GM21381 (cell line): ENCODE results near the gene SPOCD1.

Experiments used
- ATAC-seq: cut with Tn5 transposase; IDR thresholded peaks from one replicate; pipeline ENCODE4 v1.9.1; 2021; ENCODE audit warnings: mild to moderate bottlenecking, moderate library complexity; ENCODE audit not compliant: unreplicated experiment

Gene SPOCD1

DNA sequence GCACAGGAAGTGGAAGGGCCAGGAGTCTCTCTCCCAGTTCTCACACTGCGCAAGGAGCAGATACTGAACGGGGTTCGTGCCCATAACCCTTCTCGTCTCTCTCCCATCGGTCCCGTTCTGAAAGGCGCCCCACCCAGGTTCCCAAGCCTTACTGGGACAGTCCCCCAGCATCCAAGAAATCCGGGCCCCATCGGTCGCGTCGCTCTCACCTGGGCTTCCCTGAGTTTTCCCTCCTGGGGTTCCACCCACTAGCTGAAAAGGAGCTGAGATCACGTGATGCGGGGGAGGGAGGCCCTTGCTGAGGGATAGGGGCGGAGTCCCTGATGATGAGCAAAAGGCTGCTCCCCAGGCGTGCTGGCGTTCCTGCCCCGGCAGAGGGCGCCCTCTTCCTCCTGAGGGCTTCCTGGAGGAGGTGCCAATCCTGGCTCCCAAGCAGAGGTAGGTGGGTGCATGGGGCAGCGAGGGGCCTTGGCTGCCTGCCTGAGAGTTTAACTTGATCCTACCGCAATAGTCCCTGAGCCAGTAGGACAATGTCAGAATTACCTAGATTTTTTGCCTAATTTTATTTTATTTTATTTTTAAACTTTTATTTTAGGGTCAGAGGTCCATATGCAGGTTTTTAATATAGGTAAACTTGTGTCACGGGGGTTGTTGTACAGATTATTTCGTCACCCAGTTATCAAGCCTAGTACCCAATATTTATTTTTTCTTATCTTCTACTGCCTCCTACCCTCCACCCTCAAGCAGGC is at the start of gene SPOCD1:
Gene SPOCD1, minus strand, starts transcription at position 271 of the 749 bp plus-strand sequence. CDS start 689 bp downstream, outside the sequence.
- ATAC-seq: no peak

DNA sequence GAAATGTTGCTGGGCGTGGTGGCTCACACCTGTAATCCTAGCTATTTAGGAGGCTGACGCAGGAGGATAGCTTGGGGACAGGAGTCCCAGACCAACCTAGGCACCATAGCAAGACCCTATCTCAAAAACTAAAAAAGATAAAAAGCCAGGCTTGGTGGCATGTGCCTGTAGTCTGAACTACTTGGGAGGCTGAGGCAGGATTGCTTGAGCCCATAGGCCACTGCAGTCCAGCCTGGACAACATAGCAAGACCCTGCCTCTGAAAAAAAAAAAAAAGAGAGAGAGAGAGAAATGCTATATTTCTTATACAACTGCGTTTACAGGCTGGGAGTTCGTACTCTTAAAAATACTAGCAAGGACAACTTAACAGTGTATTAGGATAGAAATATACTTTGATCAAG is 46.2 kb upstream of the SPOCD1 start:
- ATAC-seq: no peak

DNA sequence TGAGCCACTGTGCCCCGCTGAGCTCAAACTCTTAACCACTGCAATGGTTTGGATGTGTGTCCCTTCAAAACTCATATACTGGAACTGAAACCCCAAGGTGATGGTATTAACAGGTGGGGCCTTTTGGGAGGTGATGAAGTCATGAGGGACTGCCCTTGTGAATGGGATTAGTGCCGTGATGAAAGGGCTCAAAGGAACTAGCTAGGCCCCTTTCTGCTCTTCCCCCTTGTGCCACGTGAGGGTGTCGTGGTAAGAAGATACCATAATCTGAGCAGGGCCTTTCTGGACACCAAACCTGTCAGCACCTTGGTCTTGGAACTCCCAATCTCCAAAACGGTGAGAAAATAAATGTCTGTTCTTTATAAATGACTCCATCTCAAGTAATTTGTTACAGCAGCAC is 45.5 kb upstream of the SPOCD1 start:
- ATAC-seq: no peak

DNA sequence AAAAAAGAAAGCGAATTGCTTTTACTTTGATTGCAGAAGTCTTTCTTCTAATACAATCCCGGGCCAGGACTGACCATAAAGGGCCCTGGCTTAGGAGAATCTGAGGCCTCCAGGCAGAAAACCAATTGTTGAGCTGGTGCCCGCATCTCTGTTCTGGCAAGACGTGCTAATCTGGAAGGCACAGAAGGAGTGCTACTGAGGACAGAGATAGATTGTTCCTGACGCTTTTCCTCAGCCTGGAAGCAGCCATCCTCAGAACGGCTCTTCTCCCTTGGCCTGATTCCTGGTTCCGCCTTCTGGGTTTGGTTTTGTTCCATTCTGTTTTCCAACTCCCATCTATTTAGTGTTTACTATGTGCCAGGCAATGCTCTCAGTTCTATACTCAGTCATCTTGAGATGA is 44.8 kb upstream of the SPOCD1 start:
- ATAC-seq: no peak

DNA sequence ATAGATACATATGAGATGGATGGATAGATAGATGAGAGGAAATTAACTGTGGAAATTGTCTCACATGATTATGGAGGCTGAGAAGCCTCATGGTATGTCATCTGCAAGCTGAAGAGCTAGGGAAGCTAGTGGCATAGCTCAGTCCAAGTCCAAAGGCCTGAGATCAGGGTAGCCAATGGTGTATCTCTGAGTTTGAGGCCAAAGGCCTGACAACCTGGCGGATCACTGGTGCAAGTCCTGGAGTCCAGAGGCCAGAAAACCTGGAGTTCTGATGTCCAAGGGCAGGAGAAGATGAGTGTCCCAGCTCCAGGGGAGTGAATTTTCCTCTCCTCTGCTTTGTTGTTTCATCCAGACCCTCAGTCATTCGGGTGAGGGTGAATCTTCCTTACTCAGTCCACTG is 43.9 kb upstream of the SPOCD1 start:
- ATAC-seq: no peak

DNA sequence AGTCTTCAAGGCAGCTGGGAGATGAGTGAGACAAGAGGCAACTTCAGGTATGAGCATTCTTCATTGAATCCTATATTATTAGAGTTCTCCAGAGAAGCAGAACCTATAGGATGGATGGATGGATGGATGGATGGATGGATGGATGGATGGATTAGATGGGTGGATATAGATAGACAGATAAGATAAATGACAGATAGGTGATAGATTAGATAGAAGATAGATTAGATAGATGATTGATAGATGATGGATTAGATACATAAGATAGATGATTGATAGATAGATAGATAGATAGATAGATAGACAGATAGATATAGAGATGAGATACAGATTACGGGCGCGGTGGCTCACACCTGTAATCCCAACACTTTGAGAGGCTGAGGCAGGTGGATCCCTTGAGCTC is 43.2 kb upstream of the SPOCD1 start:
- no peak for ATAC-seq

DNA sequence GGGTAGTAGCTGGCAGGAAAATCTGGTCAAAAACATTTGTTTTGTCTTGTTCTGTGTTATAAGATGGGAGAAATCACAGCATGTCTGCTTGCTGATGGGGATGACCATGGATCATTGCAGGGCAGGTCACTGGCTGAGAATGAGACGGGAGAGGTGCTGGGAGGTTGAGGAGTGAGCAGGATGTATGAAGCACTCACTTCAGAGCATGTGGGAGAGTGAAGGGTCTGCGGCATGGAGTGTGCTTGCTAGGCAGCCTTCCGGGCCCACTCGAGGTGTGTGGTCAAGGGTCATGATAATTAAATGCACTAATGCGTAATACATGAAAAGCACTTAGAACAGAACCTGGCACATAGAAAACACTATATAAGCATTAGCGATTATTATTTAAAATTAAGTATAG is 42.0 kb upstream of the SPOCD1 start:
- ATAC-seq: no peak

DNA sequence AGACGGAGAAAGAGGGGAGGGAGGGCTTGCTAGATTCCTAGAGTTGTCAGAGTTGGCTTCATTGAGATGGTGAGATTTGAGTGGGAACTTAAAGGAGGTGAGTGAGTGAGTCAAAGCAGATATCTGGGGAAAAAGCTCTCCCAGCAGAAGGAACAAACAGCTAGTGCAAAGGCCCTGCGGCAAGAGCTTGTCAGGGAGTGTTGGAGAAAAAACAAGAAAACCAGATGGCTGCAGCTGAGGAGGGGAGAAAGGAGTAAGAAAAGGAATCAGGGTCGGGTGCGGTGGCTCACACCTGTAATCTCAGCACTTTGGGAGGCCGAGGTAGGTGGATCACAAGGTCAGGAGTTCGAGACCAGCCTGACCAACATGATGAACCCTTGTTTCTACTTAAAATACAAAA is 40.3 kb upstream of the SPOCD1 start:
- no peak for ATAC-seq

DNA sequence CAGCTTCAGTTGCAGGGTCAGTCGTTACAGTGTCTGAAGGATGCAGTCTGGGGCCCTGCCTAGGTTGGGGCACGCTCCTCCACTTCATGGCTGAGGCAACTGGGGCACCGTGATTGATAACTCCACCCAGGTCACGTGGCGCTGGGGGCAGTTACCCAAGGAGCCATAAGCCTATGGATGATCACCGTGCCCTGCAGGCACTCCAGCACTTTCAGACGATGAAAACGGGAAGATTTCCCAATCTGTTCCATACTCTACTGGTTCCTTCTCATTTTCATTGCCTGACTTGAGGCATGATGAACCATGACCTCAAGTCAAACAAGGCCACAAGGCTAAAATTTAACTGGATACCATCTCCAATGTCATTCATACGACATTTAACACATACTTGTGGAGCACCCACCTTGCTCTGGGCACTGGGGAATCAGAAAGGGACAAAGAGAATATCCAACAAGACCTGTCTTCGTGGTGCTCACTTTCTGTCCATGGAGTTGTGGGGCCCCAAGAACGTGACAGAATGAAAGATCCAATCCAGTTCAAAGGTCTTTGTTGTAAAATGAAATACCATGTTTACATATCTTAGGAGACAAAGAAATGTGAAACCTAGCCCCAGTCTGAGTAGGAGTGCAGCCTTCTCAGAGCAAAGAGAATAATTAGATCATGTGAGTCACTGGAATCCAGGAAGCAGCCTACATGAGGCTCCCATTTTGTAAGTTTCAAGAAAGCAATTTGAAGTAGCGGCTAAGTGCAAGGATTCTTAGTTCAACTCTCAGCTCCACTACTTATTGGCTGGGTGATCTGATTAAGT is 39.4 kb upstream of the SPOCD1 start:
- ATAC-seq: no peak

DNA sequence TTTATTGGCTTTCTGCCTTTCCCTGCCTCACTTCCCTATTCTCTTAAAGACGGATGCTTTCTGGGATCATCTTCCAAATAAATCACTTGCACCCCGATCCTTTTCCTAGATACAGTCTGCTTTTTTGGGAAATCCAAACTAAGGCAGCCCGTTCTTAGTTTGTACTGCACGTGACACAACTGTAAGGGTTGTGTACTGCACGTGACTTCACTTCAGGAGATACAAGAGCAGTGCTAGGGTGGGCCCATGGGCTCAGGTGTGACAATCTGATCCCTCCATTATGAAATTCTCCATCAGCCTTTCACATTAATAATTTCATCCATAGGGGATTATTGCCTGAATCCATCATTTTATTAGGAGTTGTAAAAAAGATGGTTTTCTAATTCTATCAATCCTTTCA is 33.8 kb upstream of the SPOCD1 start:
- no peak for ATAC-seq

DNA sequence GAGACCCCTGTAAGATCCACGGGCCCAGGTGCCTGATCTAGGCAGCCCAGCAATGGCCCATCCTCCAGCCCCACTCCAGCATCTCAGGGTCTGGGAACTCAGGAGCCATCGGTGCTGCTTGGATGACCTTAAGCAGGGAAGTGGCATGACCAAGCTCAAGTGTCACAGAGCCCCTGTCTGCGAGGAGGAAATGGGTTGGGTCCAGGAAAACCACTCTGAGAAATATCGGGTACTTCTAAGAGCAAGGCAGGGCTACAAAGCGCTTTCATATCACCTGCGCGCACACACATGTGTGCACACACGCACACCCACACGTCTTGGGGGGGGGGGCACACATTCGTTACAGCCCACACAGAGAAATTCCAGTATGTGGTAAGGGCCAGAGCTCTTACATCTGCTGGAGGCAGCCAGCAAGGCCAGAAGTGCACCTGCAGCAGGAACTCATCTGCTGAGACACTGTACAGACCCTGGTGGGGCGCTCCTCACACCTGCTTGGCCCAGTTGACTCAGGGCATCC is 32.6 kb upstream of the SPOCD1 start:
- no peak for ATAC-seq

DNA sequence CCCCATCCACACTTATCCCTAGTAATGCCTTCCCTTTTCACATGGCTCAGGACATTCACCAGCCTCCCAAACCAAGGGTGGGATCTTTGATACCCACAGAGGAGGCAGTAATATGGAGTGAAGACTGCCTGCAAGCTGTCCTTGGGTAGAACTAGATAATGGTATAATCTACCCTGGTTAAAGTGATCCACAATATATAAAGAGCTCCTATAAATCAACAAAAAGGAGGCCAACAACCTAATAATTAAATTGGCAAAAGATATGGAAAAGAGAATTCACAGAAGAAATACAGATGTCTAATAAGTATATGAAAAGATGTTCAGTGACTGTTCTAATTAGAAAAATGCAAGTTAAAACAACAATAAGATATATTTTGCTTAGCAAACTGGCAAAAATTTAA is 30.7 kb upstream of the SPOCD1 start:
- no peak for ATAC-seq

DNA sequence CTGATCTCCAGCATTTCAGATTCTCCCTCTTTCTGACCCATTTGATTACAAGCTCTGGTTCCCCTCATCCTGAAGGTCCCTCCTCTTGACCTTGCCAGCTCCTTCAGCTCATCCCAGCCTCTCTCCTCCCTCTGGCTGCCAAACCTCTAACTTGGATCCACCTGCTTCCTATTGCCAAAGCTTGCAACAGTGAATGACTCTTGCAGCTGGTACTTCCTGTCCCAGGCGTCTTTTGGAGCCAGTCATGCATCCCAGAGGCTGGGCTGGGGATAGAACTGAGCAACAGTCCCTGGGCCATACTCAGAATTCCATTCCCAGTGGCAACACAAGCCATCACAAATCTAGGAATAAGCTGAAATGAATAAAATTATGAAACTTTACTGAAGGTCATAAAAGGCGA is 27.7 kb upstream of the SPOCD1 start:
- ATAC-seq: no peak

DNA sequence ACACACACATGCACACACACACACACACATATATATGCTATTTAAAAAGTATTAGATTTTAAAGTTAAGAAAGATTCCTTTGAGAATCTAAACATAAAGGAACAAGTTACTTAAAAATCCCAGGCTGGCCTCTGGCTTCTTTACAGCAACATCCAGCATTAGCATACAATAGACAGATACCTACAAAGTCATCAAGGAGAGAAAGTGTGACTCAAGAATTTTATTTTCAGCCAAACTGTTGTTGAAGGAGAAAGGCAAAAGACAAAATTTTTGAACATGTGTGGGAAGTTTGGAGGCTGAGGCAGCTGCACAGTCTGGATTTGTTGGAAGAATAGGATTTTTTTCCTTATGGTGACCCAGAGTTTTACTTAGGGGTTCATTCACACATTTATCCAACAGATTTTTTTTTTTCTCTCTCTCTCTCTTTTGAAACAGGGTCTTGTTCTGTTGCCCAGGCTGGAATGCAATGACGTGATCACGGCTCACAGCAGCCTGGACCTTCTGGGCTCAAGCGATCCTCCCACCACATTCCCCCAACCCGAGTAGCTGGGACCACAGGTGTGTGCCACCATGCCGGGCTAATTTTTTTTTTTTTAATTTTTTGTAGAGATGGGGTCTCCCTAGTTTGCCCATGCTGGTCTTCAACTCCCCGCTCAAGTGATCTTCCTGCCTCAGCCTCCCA is 24.0 kb upstream of the SPOCD1 start:
- no peak for ATAC-seq

DNA sequence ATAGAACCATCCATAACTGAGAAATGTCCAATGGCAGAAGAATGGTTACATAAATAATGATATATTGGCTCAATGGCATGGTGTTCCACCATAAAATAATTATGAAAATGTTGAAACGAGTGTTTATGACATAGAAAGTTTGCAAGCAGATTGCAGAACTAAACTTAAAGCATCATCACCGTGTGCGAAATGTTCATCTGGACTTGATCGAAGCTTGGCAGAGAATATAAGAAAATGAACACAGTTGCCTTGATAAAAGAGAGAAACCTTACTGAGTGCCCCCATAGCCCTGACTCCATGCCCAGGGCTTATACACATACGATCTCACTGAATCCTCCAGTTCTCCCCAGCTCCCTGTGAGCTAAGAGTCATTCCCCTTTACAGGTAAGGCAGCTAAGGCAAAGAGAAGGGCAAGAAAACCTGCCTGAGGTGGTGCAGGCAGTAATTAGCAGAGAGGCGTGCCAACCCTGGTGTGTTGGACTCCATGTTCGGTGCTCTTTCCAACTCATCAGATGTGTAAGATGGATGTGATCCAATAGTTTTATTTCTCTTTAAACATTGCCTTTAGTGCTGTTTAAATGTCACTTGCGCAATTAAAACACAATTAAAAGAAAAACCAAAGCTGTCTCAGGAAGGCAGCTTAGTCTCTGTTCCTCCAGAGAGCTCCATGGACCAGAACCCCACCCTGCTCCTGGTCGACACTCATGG is 21.8 kb upstream of the SPOCD1 start:
- ATAC-seq: no peak

DNA sequence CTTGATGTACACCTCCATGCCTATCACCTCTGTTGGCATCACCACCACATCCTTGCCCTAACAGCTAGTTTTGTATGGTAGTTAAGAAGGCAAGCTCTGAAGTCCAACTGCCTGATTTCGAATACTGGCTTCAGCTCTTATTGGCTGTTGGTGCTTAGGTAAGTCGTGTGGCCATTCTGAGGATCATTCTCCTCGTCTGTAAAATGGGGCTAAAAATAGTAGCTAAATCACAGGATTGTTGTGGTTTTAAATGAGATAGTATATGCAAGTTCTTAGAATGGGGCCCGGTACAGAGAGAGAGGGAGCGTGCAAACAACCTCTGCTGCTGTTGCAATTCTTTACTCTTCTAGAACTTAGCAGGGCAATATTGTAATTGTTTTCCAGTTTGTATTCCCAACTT is 20.8 kb upstream of the SPOCD1 start:
- ATAC-seq: no peak

DNA sequence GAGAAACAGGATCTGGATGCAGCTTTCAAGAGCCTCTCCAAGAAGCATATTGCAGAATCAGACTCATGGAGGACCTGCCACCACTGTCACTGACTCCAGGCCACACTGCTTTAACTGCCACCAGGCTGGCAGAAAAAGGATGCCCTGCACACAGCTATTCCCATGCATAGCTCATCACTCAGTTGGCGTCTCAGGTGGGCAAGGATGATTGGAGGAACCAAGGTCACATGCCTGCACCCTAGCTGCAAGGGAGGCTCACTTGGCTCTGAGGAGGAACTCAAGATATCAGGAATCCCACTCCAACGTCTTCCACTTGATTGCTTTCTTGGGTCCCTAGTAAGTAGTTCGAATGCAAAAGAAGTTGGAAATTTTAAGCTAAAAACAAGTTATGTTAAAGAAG is 19.6 kb upstream of the SPOCD1 start:
- ATAC-seq: no peak

DNA sequence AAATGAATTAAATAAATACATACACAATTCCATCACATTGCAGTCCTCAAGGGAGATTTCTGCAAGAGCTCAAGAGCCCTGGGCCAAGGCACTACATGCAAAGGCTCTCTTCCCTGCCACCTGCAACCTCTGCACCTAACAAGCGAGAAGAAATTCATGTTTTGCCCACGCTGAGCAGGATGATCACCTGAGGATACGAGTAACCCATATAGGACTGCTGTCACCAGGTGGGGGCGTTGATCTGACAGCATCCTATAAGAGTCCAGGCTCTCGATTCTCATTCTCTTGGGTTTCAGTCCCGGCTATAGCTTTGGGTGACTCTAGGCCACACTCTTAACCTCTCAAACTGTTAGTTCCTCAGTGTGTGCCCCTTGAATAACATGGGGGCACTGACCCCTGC is 18.7 kb upstream of the SPOCD1 start:
- ATAC-seq: no peak

DNA sequence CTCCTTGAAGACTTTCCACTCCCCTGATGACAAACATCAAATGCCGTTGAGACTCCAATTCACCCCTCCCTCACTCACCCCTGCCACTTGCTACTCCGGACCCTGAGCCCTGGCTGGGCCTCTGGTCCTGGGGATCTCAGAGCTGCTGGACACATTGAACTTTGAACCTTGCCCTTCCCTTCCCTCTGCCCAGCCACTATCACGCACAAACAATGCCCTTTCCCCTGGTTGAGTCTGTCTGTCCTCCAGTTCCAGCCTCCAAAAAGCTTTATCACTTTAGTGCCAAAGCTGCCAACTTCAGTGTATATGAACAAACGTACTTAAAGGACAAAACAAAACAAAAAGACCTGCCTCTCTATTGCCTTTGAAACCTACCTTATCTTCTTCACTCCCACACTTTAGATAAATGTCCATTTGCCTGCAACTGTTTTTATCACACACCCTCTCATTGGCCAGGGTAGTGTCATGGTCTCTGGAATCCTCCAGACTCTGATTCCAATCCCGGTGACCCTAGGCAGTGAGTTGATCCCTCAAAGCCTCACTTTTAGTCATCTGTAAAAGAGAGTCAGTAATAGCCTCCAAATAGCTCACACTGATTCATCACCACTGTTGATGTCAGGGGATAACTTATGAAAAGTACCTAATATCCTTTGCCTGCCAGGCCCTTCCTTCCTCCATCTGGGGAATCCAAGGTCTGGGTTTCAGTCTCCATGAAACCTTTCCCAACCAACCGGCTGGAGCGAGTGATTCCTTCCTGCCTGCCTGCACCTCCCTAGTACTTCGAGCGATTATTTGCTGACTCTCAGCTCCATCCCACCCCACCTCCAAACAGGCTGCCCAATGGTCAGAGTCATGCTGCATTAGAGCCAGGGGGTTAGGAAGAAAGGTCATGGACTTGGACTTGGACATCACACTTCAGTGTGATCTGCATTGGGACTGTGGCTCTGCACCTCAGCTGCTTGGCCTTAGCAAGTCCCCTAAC is 15.9 kb upstream of the SPOCD1 start:
- ATAC-seq: no peak

DNA sequence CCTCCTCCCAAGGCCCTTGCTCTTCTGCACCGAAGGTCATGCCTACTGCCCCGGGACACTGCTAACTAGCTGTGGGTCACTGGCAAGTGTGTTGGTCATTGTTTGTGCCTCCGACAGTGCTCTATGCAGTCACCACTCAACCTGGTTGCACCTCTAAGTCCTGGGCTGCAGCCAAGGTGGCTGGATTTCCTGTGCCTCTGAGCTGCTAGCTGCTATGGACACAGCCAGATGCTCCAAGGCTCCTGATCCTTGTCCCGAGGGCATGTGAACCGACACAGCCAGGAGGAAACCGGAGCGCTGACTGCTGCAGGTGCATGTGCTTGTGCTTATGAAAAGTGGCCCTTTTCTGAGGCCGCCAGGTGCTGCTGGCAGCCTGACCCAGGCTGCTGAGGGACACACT is 14.7 kb upstream of the SPOCD1 start:
- no peak for ATAC-seq
